Activated CD4-positive, alpha-beta memory T cell treated with anti-CD3 and anti-CD28 coated beads, Interleukin-2, amount 10 ng/mL, durations not matched to agents 7 days and 5 days (primary cell): ENCODE results near the gene KAT6B. TPM values are rescaled to one million over a fixed set of nuclear protein-coding genes. Genes with fewer than 3 reads are reported as not detected.

Source experiments
- CTCF ChIA-PET: fragments of 350-600 bp; sonication (Branson Sonifier 250); formaldehyde crosslinking; loops from one replicate; lab custom pipeline; 2021; ENCODE audit warnings: antibody characterized with exemption, inconsistent platforms; lab: Charles Lee
- POLR2A ChIA-PET: fragments of 350-600 bp; sonication (Branson Sonifier 250); formaldehyde crosslinking; loops from one replicate; lab custom pipeline; 2021; ENCODE audit warnings: antibody characterized with exemption; lab: Charles Lee
- DNase-seq: peaks from one replicate; pipeline ENCODE4 v3.0.0-alpha.2; 2020
- H3K27ac Mint-ChIP-seq: one replicate; pipeline ENCODE4 v1.8.0; 2021; ENCODE audit warnings: mild to moderate bottlenecking, mixed read lengths
- H3K27me3 Mint-ChIP-seq: one replicate; pipeline ENCODE4 v1.8.0; 2021; ENCODE audit warnings: mixed read lengths
- H3K36me3 Mint-ChIP-seq: one replicate; pipeline ENCODE4 v1.8.0; 2021; ENCODE audit warnings: low read depth, mixed read lengths
- H3K4me1 Mint-ChIP-seq: one replicate; pipeline ENCODE4 v1.8.0; 2021; ENCODE audit warnings: mixed read lengths
- H3K4me3 Mint-ChIP-seq: one replicate; pipeline ENCODE4 v1.8.0; 2021; ENCODE audit warnings: mild to moderate bottlenecking, mixed read lengths
- H3K9me3 Mint-ChIP-seq: one replicate; pipeline ENCODE4 v1.8.0; 2021; ENCODE audit warnings: mixed read lengths
- total RNA-seq, 2 experiments: library from RNA; stranded (reverse); gene quantifications; one replicate each; pipeline ENCODE4 v1.2.3, GENCODE V29; 2021

KAT6B gene
- total RNA-seq, 2 experiments from 2014 or later, result 20.2 to 21.8 TPM

DNA sequence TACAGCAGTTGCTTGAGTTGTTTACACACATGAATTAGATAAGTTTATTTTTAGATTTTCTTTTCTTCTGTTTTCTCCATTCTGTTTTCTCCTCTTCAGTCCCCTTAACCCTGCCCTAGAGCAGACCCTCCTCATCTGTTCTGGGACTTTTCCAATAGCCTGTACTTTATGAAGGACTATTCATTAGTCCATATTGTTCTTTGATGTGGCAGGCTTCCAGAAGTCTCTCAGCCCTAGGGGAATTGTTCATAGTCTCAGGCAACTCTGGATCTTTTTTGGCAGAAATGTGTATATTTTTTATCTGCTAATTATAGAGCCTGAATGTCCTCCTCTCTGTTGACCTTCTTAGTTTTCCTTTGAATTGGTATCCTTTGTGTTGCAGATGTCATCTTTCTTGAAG is 25.4 kb downstream of the KAT6B start:
- no peak for DNase-seq
- Mint-ChIP-seq H3K9me3 (peaks cover 2% of the 10 kb centered on the region), H3K27me3 (no peaks in the 10 kb centered on the region), H3K36me3 (peaks cover 11% of the 10 kb centered on the region), H3K4me3 (no peak overlapping the region), H3K27ac (no peak overlapping the region), H3K4me1 (peaks cover 9% of the 10 kb centered on the region)
- POLR2A ChIA-PET, result no interaction called here
- CTCF ChIA-PET, result no interaction called here

DNA sequence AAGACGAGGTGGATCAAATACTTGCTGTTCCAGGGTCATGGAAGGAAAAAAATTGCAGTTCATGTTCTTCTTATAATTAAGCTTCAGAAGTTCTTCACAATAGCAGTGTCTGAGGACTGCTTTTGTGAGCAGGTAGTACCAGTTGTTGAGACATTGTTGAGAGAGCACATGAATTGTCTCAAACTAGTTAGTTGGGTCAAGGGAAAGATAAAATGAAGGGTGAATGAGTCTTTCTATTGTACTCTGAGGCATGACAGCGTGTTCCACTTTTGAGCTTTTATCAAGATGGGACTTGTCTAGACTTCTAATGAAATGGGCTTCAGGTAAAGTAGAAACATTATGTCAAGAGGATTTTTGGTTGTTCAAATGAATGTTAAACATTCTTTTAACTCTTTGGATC is 26.0 kb downstream of the KAT6B start:
- Mint-ChIP-seq H3K27me3 (no peaks in the 10 kb centered on the region), H3K4me1 (peaks cover 9% of the 10 kb centered on the region), H3K27ac (no peak overlapping the region), H3K4me3 (no peak overlapping the region), H3K9me3 (peaks cover 2% of the 10 kb centered on the region), H3K36me3 (peaks cover 11% of the 10 kb centered on the region)
- DNase-seq, result no peak
- CTCF ChIA-PET, result no interaction called here
- POLR2A ChIA-PET, result no interaction called here

DNA sequence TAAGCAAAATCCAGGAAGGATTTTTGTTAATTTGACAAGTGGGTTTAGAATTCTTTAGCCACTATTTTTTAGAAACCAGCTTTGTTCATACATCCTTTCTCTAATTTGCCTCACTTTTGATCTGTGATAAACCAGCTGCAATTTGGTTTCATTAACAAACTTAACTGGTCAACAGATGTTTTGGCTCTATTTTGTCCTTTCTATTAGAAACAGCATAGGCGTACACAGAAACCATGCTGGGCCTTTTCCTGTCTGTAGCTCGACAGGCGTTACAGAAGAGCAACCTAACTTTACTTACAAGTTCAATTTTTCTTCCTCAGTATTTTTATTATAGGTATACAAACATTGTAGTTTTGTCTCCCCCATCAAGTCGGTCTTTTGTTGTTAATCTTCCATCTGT is 28.2 kb downstream of the KAT6B start:
- H3K27me3 Mint-ChIP-seq, result no peaks in the 10 kb centered on the region
- peaks cover 2% of the 10 kb centered on the region for H3K9me3 Mint-ChIP-seq
- no peak overlapping the region for H3K4me3 Mint-ChIP-seq
- no peak for DNase-seq
- POLR2A ChIA-PET, result interaction anchor here (0.6 kb wide), 1 partner anchor 58 kb away, joined by 3 read pairs; no protein-coding TSS in a partner anchor
- peaks cover 13% of the 10 kb centered on the region for H3K36me3 Mint-ChIP-seq
- no peak overlapping the region for H3K27ac Mint-ChIP-seq
- CTCF ChIA-PET, result interaction anchor here (0.6 to 1.2 kb wide), 3 partner anchors 90 to 340 kb away, joined by 3 to 6 read pairs (median 3); no protein-coding TSS in a partner anchor
- H3K4me1 Mint-ChIP-seq, result peaks cover 9% of the 10 kb centered on the region

DNA sequence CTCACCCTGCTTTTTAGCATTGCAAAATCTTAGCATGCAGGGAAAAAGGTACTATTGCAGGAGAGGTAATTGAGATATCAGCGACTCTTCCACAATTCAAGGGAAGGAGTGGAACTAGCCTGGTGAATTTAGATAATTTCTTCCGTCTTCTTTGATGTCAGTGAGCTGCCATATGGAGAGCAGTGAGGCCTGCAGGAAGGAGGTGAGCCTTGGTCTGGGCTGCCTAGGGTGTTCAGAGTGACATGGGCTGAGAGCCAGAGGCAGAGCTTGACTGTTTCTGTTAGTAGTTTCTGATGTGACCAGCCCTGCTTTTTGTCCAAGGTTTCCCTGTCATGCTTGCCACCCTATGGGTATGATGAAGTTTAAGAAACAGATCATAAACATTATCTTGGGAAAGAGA is 28.6 kb downstream of the KAT6B start:
- POLR2A ChIA-PET, result interaction anchor here (0.6 kb wide), 1 partner anchor 58 kb away, joined by 3 read pairs; no protein-coding TSS in a partner anchor
- CTCF ChIA-PET, result interaction anchor here (1.2 kb wide), 1 partner anchor 116 kb away, joined by 3 read pairs; no protein-coding TSS in a partner anchor
- Mint-ChIP-seq H3K36me3 (peaks cover 13% of the 10 kb centered on the region), H3K4me1 (peaks cover 9% of the 10 kb centered on the region), H3K27me3 (no peaks in the 10 kb centered on the region), H3K27ac (no peak overlapping the region), H3K4me3 (no peak overlapping the region), H3K9me3 (peaks cover 2% of the 10 kb centered on the region)
- no peak for DNase-seq

DNA sequence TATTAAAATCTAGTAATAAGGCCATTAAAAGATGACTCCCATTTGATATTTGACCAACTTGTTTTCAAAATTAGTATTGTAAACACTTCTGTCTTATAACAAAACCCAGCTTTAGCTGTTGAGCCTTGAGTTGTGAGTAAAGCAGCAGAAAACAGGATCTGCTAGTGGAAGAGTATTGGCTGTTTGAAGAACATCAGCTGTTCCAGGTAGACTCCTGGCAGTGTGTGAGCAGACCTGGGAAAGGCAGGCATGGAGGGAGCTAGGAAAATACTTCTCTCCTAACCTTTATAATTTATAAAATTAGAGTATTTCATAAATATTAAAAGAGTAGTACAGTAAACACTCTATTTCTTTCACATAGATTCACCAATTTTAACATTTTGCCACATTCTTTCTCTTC is 29.0 kb downstream of the KAT6B start:
- H3K4me3 Mint-ChIP-seq, result no peak overlapping the region
- DNase-seq, result no peak
- no peak overlapping the region for H3K27ac Mint-ChIP-seq
- peaks cover 2% of the 10 kb centered on the region for H3K9me3 Mint-ChIP-seq
- H3K27me3 Mint-ChIP-seq, result no peaks in the 10 kb centered on the region
- POLR2A ChIA-PET, result no interaction called here
- CTCF ChIA-PET, result no interaction called here
- H3K4me1 Mint-ChIP-seq, result peaks cover 9% of the 10 kb centered on the region
- H3K36me3 Mint-ChIP-seq, result peaks cover 13% of the 10 kb centered on the region

DNA sequence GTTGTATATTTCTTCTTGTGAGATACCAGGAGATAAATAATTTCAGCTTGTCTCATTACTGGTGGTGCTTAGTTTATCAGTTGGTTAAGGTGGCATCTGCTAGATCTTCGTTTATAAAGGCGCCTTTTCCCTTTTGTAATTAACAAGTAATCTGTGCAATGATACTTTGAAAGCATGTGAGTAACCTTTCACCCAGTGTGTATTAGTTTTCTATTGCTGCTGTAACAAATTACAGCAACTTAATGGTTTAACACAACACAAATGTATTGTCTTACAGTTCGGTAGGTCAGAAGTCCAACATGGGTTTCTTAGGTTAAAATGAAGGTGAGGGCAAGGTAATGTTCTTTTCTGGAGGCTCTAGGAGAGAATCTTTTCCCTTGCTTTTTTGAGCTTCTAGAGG is 30.5 kb downstream of the KAT6B start:
- no peak overlapping the region for H3K27ac Mint-ChIP-seq
- peaks cover 2% of the 10 kb centered on the region for H3K9me3 Mint-ChIP-seq
- peaks cover 9% of the 10 kb centered on the region for H3K4me1 Mint-ChIP-seq
- H3K4me3 Mint-ChIP-seq, result no peak overlapping the region
- no peak for DNase-seq
- peaks cover 13% of the 10 kb centered on the region for H3K36me3 Mint-ChIP-seq
- CTCF ChIA-PET, result no interaction called here
- POLR2A ChIA-PET, result interaction anchor here (1.7 kb wide), 1 partner anchor 12 kb away, joined by 3 read pairs; no protein-coding TSS in a partner anchor
- H3K27me3 Mint-ChIP-seq, result no peaks in the 10 kb centered on the region

DNA sequence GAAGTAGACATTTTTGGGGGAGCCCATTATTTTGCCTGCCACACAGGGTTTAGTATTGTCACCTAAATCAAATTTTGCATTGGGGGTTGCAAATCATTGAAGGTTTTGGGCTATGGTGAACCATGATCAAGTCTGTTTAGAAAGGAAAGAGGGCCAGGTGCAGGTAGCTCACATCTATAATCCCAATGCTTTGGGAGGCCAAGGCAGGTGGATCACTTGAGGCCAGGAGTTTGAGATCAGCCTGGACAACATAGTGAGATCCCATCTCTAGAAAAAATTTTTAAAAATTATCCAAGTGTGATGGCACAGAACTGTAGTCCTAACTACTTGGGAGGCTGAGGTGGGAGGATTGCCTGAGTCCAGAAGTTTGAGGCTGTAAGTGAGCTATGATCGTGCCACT is 31.2 kb downstream of the KAT6B start:
- Mint-ChIP-seq H3K4me3 (no peak overlapping the region), H3K9me3 (peaks cover 2% of the 10 kb centered on the region), H3K27me3 (no peaks in the 10 kb centered on the region), H3K27ac (no peak overlapping the region), H3K4me1 (peaks cover 9% of the 10 kb centered on the region), H3K36me3 (peaks cover 13% of the 10 kb centered on the region)
- CTCF ChIA-PET, result no interaction called here
- DNase-seq, result no peak
- POLR2A ChIA-PET, result interaction anchor here (1.7 kb wide), 1 partner anchor 11 kb away, joined by 3 read pairs; no protein-coding TSS in a partner anchor

DNA sequence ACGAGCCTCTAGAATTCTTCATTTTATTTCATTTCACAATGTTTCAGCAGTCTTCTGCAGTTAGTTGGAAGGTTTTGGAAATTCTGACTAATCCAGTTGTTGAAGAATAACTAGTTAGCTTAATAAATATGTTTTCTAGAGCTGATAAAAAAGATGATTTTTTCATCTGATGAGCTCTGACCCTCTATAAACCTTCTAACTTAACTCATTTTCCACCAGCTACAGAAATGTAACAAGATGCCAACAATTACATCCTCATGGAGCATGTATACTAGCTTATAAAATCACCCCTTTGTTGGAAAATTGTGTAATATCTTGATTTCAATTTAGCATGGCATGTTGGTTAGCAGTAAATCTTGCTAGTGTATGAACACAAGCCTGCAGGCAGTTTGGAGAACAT is 33.1 kb downstream of the KAT6B start:
- CTCF ChIA-PET, result no interaction called here
- Mint-ChIP-seq H3K4me3 (no peak overlapping the region), H3K27me3 (no peaks in the 10 kb centered on the region), H3K36me3 (peaks cover 10% of the 10 kb centered on the region), H3K27ac (no peak overlapping the region), H3K4me1 (peaks cover 5% of the 10 kb centered on the region), H3K9me3 (peaks cover 2% of the 10 kb centered on the region)
- POLR2A ChIA-PET, result no interaction called here
- DNase-seq, result no peak

DNA sequence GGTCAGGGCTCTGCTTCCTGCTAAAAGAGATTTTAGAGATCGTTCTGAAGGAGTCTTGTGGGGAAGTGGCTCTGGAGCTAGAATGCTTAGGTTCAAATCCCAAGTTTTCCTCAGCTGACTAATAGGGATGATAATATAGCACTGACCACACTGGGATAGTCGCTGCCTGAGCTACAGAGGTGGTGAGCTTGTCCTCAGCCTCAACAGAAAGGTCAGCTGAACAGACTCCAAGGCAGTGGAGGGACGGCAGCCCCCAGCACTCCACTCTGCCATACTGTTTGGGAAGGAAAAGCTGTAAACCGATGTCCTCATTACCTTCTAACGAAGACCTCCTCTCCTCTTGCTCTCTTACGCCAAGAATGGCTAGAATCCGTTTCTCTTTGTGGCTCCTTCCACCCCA is 36.2 kb downstream of the KAT6B start:
- no peaks in the 10 kb centered on the region for H3K4me1 Mint-ChIP-seq
- H3K4me3 Mint-ChIP-seq, result no peak overlapping the region
- ChIA-PET CTCF (no interaction called here), POLR2A (interaction anchor here (0.9 kb wide), 1 partner anchor 647 kb away, joined by 4 read pairs; no protein-coding TSS in a partner anchor)
- H3K9me3 Mint-ChIP-seq, result no peaks in the 10 kb centered on the region
- no peaks in the 10 kb centered on the region for H3K27me3 Mint-ChIP-seq
- no peaks in the 10 kb centered on the region for H3K36me3 Mint-ChIP-seq
- H3K27ac Mint-ChIP-seq, result no peak overlapping the region
- DNase-seq, result no peak

DNA sequence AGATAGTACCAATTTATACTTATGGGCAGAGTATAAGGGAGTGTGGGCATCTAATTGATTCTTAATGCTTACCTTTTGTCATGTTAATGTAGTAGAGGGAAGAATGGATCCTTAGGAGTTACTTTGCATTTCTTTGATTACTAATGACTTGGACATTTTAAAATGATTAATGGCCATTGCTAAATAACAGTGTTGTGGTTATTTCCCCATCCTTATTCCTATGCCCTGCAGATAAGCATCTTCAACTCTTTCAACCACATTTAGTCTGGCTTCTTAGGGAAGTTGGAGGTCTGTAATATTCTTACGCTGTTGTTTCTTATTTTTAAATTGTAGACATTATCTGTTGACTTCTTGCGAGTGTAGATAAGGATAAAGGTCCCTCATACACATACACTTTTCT is 37.2 kb downstream of the KAT6B start:
- CTCF ChIA-PET, result no interaction called here
- Mint-ChIP-seq H3K27ac (no peak overlapping the region), H3K27me3 (no peaks in the 10 kb centered on the region)

DNA sequence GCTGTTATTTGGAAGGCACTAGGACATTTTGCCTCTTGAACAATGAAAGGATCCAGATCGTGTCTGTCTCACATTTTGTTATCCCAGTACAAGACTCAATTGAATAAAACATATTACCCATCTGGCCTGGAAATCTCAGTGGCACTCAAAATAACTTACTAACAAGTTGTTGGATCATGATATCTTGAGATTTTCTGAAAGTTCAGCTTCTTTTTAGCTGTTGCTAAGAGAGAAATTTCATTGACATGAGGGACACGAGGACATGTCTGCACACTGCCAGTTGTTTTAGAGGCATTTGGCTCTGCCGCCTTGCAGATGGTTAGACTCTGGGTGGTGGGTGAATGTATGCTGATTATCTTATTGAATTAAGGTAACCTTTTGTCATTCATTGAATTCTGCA is 41.0 kb downstream of the KAT6B start:
- H3K4me1 Mint-ChIP-seq, result peaks cover 13% of the 10 kb centered on the region
- H3K27me3 Mint-ChIP-seq, result no peaks in the 10 kb centered on the region
- H3K9me3 Mint-ChIP-seq, result no peaks in the 10 kb centered on the region
- ChIA-PET POLR2A (no interaction called here), CTCF (no interaction called here)
- H3K4me3 Mint-ChIP-seq, result no peak overlapping the region
- no peaks in the 10 kb centered on the region for H3K36me3 Mint-ChIP-seq
- H3K27ac Mint-ChIP-seq, result no peak overlapping the region
- DNase-seq, result no peak

More for the DNA sequence above, 37.2 kb downstream of the KAT6B start:
- DNase-seq, result no peak
- Mint-ChIP-seq H3K4me1 (peaks cover 2% of the 10 kb centered on the region), H3K36me3 (no peaks in the 10 kb centered on the region), H3K9me3 (no peaks in the 10 kb centered on the region), H3K4me3 (no peak overlapping the region)
- POLR2A ChIA-PET, result interaction anchor here (0.9 kb wide), 1 partner anchor 648 kb away, joined by 4 read pairs; no protein-coding TSS in a partner anchor

DNA sequence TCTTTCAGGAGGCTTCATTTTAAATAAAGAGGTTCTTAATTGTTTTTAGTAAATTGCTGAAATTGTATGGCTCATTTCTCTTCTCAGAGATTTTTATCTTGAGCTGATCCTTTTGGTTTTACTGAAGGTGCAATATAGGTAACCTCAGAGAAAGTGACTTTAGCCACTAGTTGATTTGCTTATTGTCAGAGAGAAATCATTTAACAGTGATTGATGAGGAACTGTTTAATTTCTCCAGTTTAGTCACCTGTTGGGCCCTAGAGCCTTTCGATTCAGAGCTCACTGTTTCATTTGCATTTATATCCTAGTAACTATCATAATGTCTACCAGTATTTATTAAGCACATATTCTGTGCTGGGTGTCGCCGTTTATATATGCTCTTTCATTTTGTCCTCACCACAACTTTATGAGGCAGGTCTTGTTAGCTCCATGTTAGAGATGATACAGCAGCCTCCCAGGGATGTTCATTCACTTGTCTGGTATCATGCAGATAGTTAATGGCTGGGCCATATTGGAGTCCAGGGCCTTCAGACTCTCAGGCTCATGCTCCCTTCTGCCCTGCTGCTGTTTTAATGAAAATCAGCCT is 42.1 kb downstream of the KAT6B start:
- Mint-ChIP-seq H3K4me3 (no peak overlapping the region), H3K27ac (no peak overlapping the region), H3K27me3 (no peaks in the 10 kb centered on the region), H3K9me3 (no peaks in the 10 kb centered on the region), H3K4me1 (peaks cover 17% of the 10 kb centered on the region), H3K36me3 (no peaks in the 10 kb centered on the region)
- no peak for DNase-seq
- ChIA-PET CTCF (no interaction called here), POLR2A (interaction anchor here (0.9 kb wide), 1 partner anchor 11 kb away, joined by 3 read pairs; no protein-coding TSS in a partner anchor)

DNA sequence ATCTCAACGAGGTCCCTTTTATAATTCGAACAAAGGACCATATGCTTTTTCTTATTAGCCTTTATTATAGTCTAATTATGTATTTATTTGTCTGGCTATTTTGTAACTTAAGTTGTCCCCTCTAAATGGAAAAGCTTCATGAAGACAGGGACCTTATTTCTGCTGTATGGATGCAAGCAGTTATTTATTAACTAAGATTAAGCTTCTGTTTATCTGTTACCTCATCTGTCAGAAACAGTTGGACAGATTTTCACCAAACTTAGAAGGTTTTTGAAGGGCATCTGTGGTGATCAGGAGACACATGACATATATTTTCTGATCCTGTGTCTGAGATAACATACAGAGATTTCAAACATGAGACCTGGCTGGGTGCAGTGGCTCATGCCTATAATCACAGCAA is 43.2 kb downstream of the KAT6B start:
- H3K27ac Mint-ChIP-seq, result no peak overlapping the region
- no peaks in the 10 kb centered on the region for H3K36me3 Mint-ChIP-seq
- no peak for DNase-seq
- CTCF ChIA-PET, result no interaction called here
- no peaks in the 10 kb centered on the region for H3K9me3 Mint-ChIP-seq
- no peaks in the 10 kb centered on the region for H3K27me3 Mint-ChIP-seq
- POLR2A ChIA-PET, result no interaction called here
- peaks cover 17% of the 10 kb centered on the region for H3K4me1 Mint-ChIP-seq
- no peak overlapping the region for H3K4me3 Mint-ChIP-seq

DNA sequence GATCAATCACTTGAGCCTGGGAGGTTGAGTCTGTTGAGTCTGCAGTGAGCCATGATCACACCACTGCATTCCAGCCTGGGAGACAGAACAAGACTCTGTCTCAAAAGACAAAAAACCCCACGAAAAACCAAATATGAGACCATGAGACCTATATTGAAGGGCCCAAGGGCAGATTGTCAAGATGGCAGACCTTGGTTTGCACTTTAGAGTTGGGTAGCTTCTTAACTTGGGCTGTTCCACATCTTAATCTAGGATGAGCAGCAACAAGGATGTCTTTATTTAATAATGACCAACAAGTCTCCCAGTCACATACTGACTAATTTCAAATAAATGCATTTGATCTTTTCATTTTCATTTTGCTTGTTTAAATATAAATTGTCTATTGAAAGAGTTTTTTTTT is 43.8 kb downstream of the KAT6B start:
- CTCF ChIA-PET, result no interaction called here

More for the DNA sequence above, 43.8 kb downstream of the KAT6B start:
- POLR2A ChIA-PET, result no interaction called here
- Mint-ChIP-seq H3K4me3 (no peak overlapping the region), H3K9me3 (no peaks in the 10 kb centered on the region), H3K4me1 (peaks cover 17% of the 10 kb centered on the region), H3K36me3 (no peaks in the 10 kb centered on the region), H3K27me3 (no peaks in the 10 kb centered on the region), H3K27ac (no peak overlapping the region)
- DNase-seq, result no peak
